Esophagus squamous epithelium (tissue), 4 donors: ENCODE data around the gene CDH13.

ENCODE experiments used
- CTCF ChIP-seq, 6 experiments: fragments of 450-650 bp in 4 of 6; fragments of 200-600 bp in 2 of 6; sonication (generic) in 2 of 6; IDR thresholded peaks; one replicate each; pipeline ENCODE4 v1.5.1; 2016 to 2019; ENCODE audit warnings: antibody characterized with exemption in 6 of 6, mild to moderate bottlenecking in 4 of 6, moderate library complexity in 4 of 6
- POLR2A ChIP-seq, 4 donors: fragments of 450-650 bp; IDR thresholded peaks; one replicate each; pipeline ENCODE4 v1.6.1; 2017; ENCODE audit warnings: antibody characterized with exemption in 4 of 4, mild to moderate bottlenecking in 4 of 4, moderate library complexity in 3 of 4

- TF ChIP-seq POLR2A (IDR thresholded peaks at IDR 0.05), result no peak
- no peak for TF ChIP-seq CTCF (IDR thresholded peaks at IDR 0.05)
These were observed 487.0 kb downstream of the CDH13 start for GRCh38 chr16:83113811-83114210.
